HEK293T (cell line): Measurements from ENCODE around the gene CILP2.

Experiments used
- ARNT ChIP-seq: fragments of 450-650 bp; IDR thresholded peaks from 2 replicates; pipeline ENCODE4 v1.6.1; 2017; ENCODE audit warnings: mild to moderate bottlenecking
- BHLHE40 ChIP-seq: fragments of 450-650 bp; IDR thresholded peaks from 2 replicates; pipeline ENCODE4 v1.6.1; 2016; ENCODE audit warnings: mild to moderate bottlenecking, moderate library complexity, borderline replicate concordance
- CTBP1 ChIP-seq: fragments of 450-650 bp; IDR thresholded peaks from 2 replicates; pipeline ENCODE4 v1.6.1; 2016; ENCODE audit warnings: borderline replicate concordance
- ELF4 ChIP-seq: fragments of 450-650 bp; IDR thresholded peaks from 2 replicates; pipeline ENCODE4 v1.6.1; 2017; ENCODE audit warnings: antibody characterized with exemption
- FOXA1 ChIP-seq: fragments of 450-650 bp; IDR thresholded peaks from 2 replicates; pipeline ENCODE4 v1.6.1; 2016; ENCODE audit warnings: mild to moderate bottlenecking
- FOXK2 ChIP-seq: fragments of 450-650 bp; IDR thresholded peaks from 2 replicates; pipeline ENCODE4 v1.6.1; 2016; ENCODE audit warnings: mild to moderate bottlenecking
- FOXM1 ChIP-seq: fragments of 450-650 bp; IDR thresholded peaks from 2 replicates; pipeline ENCODE4 v1.6.1; 2017; ENCODE audit warnings: mild to moderate bottlenecking, borderline replicate concordance
- HDGF ChIP-seq: fragments of 450-650 bp; IDR thresholded peaks from 2 replicates; pipeline ENCODE4 v1.6.1; 2017; ENCODE audit warnings: antibody characterized with exemption, borderline replicate concordance
- LEF1 ChIP-seq: fragments of 450-650 bp; IDR thresholded peaks from 2 replicates; pipeline ENCODE4 v1.6.1; 2017; ENCODE audit warnings: mild to moderate bottlenecking, borderline replicate concordance
- SP1 ChIP-seq: fragments of 450-650 bp; IDR thresholded peaks from 2 replicates; pipeline ENCODE4 v1.6.1; 2017
- SUZ12 ChIP-seq: fragments of 450-650 bp; IDR thresholded peaks from 2 replicates; pipeline ENCODE4 v1.6.1; 2016; ENCODE audit warnings: mild to moderate bottlenecking
- TARDBP ChIP-seq: fragments of 450-650 bp; IDR thresholded peaks from 2 replicates; pipeline ENCODE4 v1.6.1; 2016
- ZNF384 ChIP-seq: fragments of 450-650 bp; IDR thresholded peaks from 2 replicates; pipeline ENCODE4 v1.6.1; 2016
- TF ChIP-seq, protein P1 (sequence below): fragments of 450-650 bp; IDR thresholded peaks from 2 replicates; pipeline ENCODE4 v1.6.1; 2016

DNA sequence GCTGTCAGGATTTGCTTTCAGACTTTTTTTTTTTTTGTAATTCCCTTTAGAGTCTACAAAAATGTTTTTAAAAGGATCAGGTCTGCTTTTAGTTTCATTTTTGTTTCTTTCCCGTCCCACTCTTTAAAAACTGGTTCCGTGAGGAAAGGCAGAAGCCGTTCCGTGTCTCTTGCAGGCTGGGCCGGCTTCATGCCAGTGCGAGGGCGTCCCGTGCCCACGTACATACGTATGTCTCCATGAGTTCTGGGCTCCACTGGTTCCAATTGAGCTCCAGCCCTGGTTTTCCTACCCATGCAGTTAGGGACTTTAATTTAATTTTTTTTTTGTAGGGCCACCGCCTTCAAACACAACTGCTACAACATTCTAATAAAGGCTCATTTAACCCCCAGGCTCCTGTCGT lies 31.5 kb upstream of the CILP2 start:
- TF ChIP-seq FOXM1 (no peak), FOXK2 (no peak), LEF1 (no peak), BHLHE40 (no peak), HDGF (no peak), ARNT (no peak), SP1 (no peak), SUZ12 (no peak), CTBP1 (no peak), FOXA1 (no peak), TARDBP (no peak), ELF4 (no peak), ZNF384 (no peak)
- TF ChIP-seq, protein P1, sequence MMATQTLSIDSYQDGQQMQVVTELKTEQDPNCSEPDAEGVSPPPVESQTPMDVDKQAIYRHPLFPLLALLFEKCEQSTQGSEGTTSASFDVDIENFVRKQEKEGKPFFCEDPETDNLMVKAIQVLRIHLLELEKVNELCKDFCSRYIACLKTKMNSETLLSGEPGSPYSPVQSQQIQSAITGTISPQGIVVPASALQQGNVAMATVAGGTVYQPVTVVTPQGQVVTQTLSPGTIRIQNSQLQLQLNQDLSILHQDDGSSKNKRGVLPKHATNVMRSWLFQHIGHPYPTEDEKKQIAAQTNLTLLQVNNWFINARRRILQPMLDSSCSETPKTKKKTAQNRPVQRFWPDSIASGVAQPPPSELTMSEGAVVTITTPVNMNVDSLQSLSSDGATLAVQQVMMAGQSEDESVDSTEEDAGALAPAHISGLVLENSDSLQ: no peak
